Calu3 (cell line): ENCODE measurements around the gene FRAS1. TPM values are rescaled to one million over a fixed set of nuclear protein-coding genes. Genes with fewer than 3 reads are reported as not detected.

Experiments used
- BruUV-seq: library from RNA; stranded (reverse); fragments of 400-500 nt; replicated peaks from 2 replicates; lab custom pipeline; 2021; lab: Mats Ljungman, UMichigan
- CTCF ChIA-PET: fragments of 300-600 bp; sonication (Branson Sonifier 250); formaldehyde crosslinking; loops from one replicate; lab custom pipeline; 2022; ENCODE audit warnings: antibody characterized with exemption; lab: Charles Lee
- DNase-seq: peaks from one replicate; pipeline ENCODE4 v3.0.0; 2022
- H3K27ac Mint-ChIP-seq: one replicate; pipeline ENCODE4 v1.8.0; 2022; ENCODE audit warnings: mixed read lengths; ENCODE audit not compliant: unreplicated experiment
- H3K27me3 Mint-ChIP-seq: one replicate; pipeline ENCODE4 v1.8.0; 2022; ENCODE audit warnings: mixed read lengths; ENCODE audit not compliant: unreplicated experiment
- H3K36me3 Mint-ChIP-seq: one replicate; pipeline ENCODE4 v1.8.0; 2022; ENCODE audit warnings: mild to moderate bottlenecking, moderate library complexity, mixed read lengths; ENCODE audit not compliant: insufficient read depth, unreplicated experiment
- H3K4me1 Mint-ChIP-seq: one replicate; pipeline ENCODE4 v1.8.0; 2022; ENCODE audit warnings: mild to moderate bottlenecking, low read depth, mixed read lengths; ENCODE audit not compliant: unreplicated experiment
- H3K4me3 Mint-ChIP-seq: one replicate; pipeline ENCODE4 v1.8.0; 2022; ENCODE audit warnings: mild to moderate bottlenecking, low read depth, moderate library complexity, mixed read lengths; ENCODE audit not compliant: unreplicated experiment
- H3K9me3 Mint-ChIP-seq: one replicate; pipeline ENCODE4 v1.8.0; 2022; ENCODE audit warnings: low read depth, mixed read lengths; ENCODE audit not compliant: unreplicated experiment
- intact Hi-C: fragments of 100-400 bp; cut with micrococcal nuclease; formaldehyde crosslinking; loops from one replicate; pipeline ENCODE4 v1.10.0; 2022; ENCODE audit not compliant: unreplicated experiment
- total RNA-seq: library from RNA; stranded (reverse); gene quantifications from 2 replicates; pipeline ENCODE4 v1.2.3, GENCODE V29; 2022
- TF ChIP-seq, protein P1 (sequence below): fragments of 200-600 bp; IDR thresholded peaks from one replicate; pipeline ENCODE4 v1.8.0; 2022; ENCODE audit warnings: antibody characterized with exemption; ENCODE audit not compliant: unreplicated experiment

Gene FRAS1
- total RNA-seq, 1 experiment from 2014 or later, result 29.4 TPM

DNA sequence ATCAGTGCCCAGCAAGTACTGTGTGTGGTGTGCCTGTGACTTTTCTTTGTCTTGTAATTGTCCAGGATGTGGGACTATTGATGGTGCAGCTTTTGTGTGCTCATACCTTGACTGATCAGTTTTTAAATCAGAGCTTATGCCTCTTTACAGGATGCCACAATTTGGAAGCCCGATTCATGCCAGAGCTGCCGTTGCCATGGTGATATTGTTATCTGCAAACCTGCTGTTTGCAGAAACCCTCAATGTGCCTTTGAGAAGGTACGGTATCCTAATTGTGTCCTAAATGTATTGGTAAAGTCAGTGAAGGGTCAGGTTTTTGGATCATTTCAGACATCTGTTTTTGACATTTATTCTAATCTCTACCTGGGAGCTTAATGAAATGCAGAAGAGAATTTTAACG, 180.2 kb downstream of the FRAS1 start:
- no peaks in the 10 kb centered on the region for H3K4me1 Mint-ChIP-seq
- no peaks in the 10 kb centered on the region for H3K9me3 Mint-ChIP-seq

DNA sequence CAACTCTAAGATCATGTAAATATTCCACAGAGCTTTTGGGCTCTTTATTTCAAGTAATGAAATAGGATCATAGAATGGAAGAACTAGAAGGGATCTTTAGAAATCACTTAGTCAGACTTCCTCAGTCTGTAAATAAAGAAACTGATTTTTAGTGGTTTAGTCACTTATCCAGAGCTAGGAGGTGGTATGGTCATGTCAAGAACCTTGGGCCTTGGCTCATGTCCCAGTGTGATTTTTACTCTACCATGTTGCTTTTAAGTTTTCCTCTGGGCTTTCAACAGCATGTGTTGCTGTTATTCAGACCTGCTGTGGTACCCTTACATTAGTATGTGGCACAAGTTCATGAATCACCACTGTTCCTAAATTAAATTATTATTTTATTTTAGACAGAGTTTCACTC, 184.9 kb downstream of the FRAS1 start:
- no peaks in the 10 kb centered on the region for H3K9me3 Mint-ChIP-seq
- H3K27me3 Mint-ChIP-seq, result no peaks in the 10 kb centered on the region
- TF ChIP-seq, protein P1, sequence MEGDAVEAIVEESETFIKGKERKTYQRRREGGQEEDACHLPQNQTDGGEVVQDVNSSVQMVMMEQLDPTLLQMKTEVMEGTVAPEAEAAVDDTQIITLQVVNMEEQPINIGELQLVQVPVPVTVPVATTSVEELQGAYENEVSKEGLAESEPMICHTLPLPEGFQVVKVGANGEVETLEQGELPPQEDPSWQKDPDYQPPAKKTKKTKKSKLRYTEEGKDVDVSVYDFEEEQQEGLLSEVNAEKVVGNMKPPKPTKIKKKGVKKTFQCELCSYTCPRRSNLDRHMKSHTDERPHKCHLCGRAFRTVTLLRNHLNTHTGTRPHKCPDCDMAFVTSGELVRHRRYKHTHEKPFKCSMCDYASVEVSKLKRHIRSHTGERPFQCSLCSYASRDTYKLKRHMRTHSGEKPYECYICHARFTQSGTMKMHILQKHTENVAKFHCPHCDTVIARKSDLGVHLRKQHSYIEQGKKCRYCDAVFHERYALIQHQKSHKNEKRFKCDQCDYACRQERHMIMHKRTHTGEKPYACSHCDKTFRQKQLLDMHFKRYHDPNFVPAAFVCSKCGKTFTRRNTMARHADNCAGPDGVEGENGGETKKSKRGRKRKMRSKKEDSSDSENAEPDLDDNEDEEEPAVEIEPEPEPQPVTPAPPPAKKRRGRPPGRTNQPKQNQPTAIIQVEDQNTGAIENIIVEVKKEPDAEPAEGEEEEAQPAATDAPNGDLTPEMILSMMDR, result no peak
- intact Hi-C loops, result no loop called here
- CTCF ChIA-PET, result no interaction called here
- no TSS peak for BruUV-seq
- H3K27ac Mint-ChIP-seq, result no peak overlapping the region
- no peaks in the 10 kb centered on the region for H3K36me3 Mint-ChIP-seq
- no peak overlapping the region for H3K4me3 Mint-ChIP-seq
- DNase-seq, result no peak
- no peaks in the 10 kb centered on the region for H3K4me1 Mint-ChIP-seq

More for the DNA sequence above, 180.2 kb downstream of the FRAS1 start:
- CTCF ChIA-PET, result no interaction called here
- no peaks in the 10 kb centered on the region for H3K36me3 Mint-ChIP-seq
- H3K27ac Mint-ChIP-seq, result no peak overlapping the region
- H3K4me3 Mint-ChIP-seq, result no peak overlapping the region
- intact Hi-C loops, result no loop called here
- DNase-seq, result no peak
- TF ChIP-seq, protein P1, result no peak
- BruUV-seq, result no TSS peak
- no peaks in the 10 kb centered on the region for H3K27me3 Mint-ChIP-seq

DNA sequence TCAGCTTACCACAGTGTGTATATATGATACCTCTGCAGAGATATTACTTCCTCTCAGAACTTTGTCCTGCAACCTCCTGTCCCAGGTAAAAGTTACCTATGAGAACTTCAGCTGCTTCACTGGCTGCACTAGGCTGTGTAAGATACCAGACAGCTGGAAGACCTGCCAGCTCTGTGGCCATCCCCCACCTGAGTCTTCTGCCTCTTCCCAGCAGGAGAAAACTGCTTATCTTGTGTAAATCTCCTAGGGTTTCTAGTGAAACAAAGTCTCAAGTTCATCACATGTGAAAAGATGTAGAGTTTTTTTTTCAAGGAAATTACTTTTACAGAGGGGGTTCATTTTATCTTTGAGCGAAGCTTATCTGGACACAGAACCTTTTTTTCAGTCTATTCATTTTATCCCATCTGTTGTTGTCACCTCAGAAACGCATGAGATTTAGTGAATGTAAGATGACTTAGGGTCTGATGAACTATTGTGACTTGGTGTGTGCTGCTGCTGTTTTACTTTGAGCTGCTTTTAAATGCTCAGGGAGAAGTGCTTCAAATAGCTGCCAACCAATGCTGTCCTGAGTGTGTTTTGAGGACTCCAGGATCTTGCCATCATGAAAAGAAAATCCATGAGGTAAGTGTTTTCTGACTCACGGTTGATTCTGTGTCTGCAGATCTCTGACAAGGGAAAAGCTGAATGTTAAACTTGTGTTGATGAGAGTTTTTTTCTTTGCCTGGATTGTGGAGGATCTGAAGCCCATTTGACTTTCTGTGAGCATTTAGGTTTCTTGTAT, 187.8 kb downstream of the FRAS1 start:
- no TSS peak for BruUV-seq
- Mint-ChIP-seq H3K4me1 (no peaks in the 10 kb centered on the region), H3K27me3 (no peaks in the 10 kb centered on the region), H3K27ac (no peak overlapping the region), H3K9me3 (no peaks in the 10 kb centered on the region), H3K36me3 (no peaks in the 10 kb centered on the region), H3K4me3 (no peak overlapping the region)
- CTCF ChIA-PET, result no interaction called here
- TF ChIP-seq, protein P1, result no peak
- DNase-seq, result no peak
- intact Hi-C loops, result no loop called here

DNA sequence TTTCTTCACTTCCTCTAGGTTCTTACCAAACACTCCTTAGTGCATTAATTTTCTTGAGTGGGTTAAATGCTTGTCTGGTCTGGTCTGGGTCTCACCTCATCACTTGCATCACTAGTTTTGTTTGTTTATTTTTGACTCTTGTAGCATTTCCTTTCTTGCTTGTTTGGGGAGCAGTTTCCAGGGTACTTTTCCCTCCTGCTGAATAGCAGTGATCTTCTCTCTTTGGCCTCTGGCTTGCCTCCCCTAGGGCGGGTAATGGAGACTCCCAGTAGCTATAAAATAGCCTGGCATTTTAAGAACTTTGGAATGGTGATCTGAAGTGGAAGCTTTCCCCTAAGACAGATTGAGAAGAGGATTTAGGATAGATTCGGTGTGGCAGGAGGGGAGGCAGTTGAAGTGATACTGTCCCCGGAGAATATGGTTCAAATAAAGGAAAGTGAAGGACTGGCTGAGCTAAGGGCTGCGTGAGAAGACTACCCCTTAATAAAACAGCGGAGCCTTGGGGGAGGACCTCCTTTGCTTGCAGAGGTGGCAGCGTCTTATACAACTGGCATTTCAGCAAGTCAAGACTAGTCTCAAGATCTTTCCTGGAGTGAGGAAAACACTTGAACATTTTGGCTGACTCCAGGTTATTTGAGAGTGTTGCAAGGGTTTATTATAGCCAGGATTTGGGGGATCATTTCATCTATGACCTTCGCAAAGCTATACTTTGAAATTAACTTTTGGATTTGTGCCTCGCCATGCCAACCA, 190.6 kb downstream of the FRAS1 start:
- no TSS peak for BruUV-seq
- TF ChIP-seq, protein P1, result no peak
- Mint-ChIP-seq H3K36me3 (no peaks in the 10 kb centered on the region), H3K27ac (no peak overlapping the region), H3K4me3 (no peak overlapping the region), H3K27me3 (no peaks in the 10 kb centered on the region), H3K4me1 (no peaks in the 10 kb centered on the region), H3K9me3 (no peaks in the 10 kb centered on the region)
- CTCF ChIA-PET, result no interaction called here
- intact Hi-C loops, result no loop called here
- no peak for DNase-seq
